Tibial nerve (tissue), 4 donors: ENCODE results near the gene TCAIM.

ENCODE experiments used
- EP300 ChIP-seq, 2 donors: sonication (generic); formaldehyde crosslinking; IDR thresholded peaks; one replicate each; pipeline ENCODE4 v1.6.1; 2017; ENCODE audit warnings: antibody characterized with exemption in 2 of 2, mild to moderate bottlenecking in 1 of 2
- POLR2A ChIP-seq, 2 donors: fragments of 450-650 bp; IDR thresholded peaks; one replicate each; pipeline ENCODE4 v1.6.1; 2017; ENCODE audit warnings: antibody characterized with exemption in 2 of 2, mild to moderate bottlenecking in 2 of 2, moderate library complexity in 2 of 2
- TF ChIP-seq, protein P1 (sequence below), 5 experiments: fragments of 200-600 bp in 3 of 5; fragments of 450-650 bp in 2 of 5; sonication (generic) in 3 of 5; IDR thresholded peaks; one replicate each; pipeline ENCODE4 v1.5.1; 2016 to 2019; ENCODE audit warnings: antibody characterized with exemption in 5 of 5, mild to moderate bottlenecking in 3 of 5, moderate library complexity in 2 of 5

DNA sequence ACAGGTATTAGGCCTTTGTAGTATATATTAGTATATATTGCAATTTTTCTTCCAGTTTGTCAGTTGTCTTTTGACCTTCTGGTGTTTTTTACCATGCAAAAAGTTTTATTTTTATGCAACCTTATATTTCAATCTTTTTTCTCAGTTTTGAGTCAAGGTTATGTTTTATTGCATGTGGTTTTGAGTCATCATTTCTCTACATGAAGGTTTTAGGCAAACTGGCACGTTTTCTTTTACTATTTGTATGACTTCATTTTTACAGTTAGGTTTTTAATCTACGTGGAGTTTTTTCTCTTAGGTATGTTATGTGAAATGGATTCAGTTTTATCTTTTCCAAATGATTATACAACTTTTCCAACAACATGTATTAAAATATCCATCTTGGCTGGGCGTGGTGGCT, 36.8 kb upstream of the TCAIM start:
- no peak for TF ChIP-seq POLR2A (IDR thresholded peaks at IDR 0.05)
- TF ChIP-seq, protein P1, sequence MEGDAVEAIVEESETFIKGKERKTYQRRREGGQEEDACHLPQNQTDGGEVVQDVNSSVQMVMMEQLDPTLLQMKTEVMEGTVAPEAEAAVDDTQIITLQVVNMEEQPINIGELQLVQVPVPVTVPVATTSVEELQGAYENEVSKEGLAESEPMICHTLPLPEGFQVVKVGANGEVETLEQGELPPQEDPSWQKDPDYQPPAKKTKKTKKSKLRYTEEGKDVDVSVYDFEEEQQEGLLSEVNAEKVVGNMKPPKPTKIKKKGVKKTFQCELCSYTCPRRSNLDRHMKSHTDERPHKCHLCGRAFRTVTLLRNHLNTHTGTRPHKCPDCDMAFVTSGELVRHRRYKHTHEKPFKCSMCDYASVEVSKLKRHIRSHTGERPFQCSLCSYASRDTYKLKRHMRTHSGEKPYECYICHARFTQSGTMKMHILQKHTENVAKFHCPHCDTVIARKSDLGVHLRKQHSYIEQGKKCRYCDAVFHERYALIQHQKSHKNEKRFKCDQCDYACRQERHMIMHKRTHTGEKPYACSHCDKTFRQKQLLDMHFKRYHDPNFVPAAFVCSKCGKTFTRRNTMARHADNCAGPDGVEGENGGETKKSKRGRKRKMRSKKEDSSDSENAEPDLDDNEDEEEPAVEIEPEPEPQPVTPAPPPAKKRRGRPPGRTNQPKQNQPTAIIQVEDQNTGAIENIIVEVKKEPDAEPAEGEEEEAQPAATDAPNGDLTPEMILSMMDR (IDR thresholded peaks at IDR 0.05), result no peak
- TF ChIP-seq EP300 (IDR thresholded peaks at IDR 0.05), result no peak
